Measurements from ENCODE around the gene HNF1A.
"Not testable (repeated sequence)": the region's sequence is repeated elsewhere in the genome, so short reads cannot be mapped to it uniquely, and the experiment has no call there.

The HNF1A gene

DNA sequence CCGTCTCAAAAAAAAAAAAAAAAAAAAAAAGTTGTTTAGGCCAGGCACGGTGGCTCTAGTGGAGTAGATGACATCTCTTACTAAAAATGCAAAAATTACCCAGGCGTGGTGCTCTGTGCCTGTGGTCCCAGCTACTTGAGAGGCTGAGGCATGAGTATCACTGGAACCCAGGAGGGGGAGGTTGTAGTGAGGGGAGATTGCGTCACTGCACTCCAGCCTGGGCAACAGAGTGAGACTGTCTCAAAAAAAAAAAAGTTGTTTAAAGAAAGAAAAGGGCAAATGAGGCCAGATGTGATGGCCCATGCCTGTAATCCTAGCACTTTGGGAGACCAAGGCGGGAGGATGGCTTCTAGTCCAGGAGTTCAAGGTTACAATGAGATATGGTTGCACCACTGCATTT is 37.5 kb upstream of the HNF1A start:
- Histone ChIP-seq H3K79me2 (ENCODE audit: control insufficient read depth, insufficient read depth, low read length, unreplicated experiment) (no peaks in the 10 kb centered on the region), H3K4me3 (ENCODE audit: low read depth, low read length) (no peak overlapping the region), H3K4me1 (ENCODE audit: control insufficient read depth, insufficient read depth, low read length, unreplicated experiment) (no peaks in the 10 kb centered on the region), H3K27ac (ENCODE audit: low read depth, low read length) (no peak overlapping the region), H3K27me3 (ENCODE audit: insufficient read depth, low read length) (peaks cover 34% of the 10 kb centered on the region), H3K36me3 (ENCODE audit: insufficient read depth, low read length) (no peaks in the 10 kb centered on the region), H2AFZ (ENCODE audit: low read length, unreplicated experiment) (no peak overlapping the region)

DNA sequence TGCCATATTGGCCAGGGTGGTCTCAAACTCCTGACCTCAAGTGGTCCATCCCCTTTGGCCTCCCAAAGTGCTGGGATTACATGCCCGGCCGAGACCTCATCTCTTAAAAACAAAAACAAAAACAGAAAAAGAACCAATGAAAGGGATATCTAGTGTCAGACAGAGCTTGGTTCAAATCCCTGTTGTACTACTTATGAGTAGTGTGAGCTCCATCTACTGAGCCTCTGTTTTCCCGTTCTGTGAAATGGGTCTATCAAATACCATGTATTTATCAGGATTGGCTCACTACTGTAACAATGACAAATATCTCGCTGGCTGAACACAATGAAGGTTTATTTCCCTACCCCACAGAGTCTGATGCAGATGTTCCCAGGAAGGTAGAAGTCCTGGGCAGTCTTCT is 36.9 kb upstream of the HNF1A start:
- Histone ChIP-seq H3K4me3 (ENCODE audit: low read depth, low read length) (no peak overlapping the region), H2AFZ (ENCODE audit: low read length, unreplicated experiment) (no peak overlapping the region), H3K4me1 (ENCODE audit: control insufficient read depth, insufficient read depth, low read length, unreplicated experiment) (no peaks in the 10 kb centered on the region), H3K27me3 (ENCODE audit: insufficient read depth, low read length) (peaks cover 34% of the 10 kb centered on the region), H3K27ac (ENCODE audit: low read depth, low read length) (no peak overlapping the region), H3K36me3 (ENCODE audit: insufficient read depth, low read length) (no peaks in the 10 kb centered on the region), H3K79me2 (ENCODE audit: control insufficient read depth, insufficient read depth, low read length, unreplicated experiment) (no peaks in the 10 kb centered on the region)

DNA sequence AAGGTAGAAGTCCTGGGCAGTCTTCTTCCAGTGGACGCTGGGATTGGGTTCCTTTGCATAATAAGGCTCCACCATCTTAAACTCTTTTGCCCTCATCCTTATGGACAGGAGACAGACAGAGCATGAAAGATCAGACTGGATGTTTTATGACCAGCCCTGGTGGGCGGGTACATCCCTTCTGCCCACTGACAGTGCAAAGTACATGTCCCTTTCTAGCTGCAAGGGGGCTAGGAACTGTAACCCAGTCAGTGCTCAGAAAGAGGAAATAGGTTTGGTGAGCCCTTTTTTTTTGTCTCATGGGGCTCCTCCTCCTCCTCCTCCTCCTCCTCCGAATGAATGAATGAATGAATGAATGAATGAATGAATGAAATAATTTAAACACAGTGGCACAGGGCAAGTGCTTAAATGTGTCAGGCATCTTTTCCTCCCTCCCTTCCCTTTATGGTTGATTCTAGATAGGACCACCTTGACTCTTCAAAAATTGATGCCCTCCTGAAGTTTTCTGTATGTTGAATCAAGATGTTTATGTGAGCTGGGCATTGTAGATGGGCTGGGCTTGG is 36.4 kb upstream of the HNF1A start:
- H3K36me3 ChIP-seq (ENCODE audit: insufficient read depth, low read length): no peaks in the 10 kb centered on the region
- H3K27me3 ChIP-seq (ENCODE audit: insufficient read depth, low read length): peaks cover 33% of the 10 kb centered on the region
- no peaks in the 10 kb centered on the region for H3K4me1 ChIP-seq (ENCODE audit: control insufficient read depth, insufficient read depth, low read length, unreplicated experiment)
- no peak overlapping the region for H2AFZ ChIP-seq (ENCODE audit: low read length, unreplicated experiment)
- H3K4me3 ChIP-seq (ENCODE audit: low read depth, low read length): no peak overlapping the region
- H3K79me2 ChIP-seq (ENCODE audit: control insufficient read depth, insufficient read depth, low read length, unreplicated experiment): no peaks in the 10 kb centered on the region
- no peak overlapping the region for H3K27ac ChIP-seq (ENCODE audit: low read depth, low read length)

DNA sequence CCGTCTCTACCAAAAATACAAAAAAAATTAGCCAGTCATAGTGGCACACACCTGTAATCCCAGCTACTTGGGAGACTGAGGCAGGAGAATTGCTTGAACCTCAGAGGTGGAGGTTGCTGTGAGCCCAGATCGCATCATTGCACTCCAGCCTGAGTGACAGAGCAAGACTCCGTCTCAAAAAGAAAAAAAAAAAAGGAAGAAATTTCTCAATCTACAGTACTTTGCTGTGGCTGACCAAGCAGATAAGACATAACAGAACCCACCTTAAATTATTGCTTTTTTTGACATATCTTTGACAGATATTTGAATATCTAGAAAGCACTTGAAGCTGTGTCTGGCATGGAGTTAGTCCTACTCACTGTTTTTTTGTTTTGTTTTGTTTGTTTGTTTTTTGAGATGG is 34.9 kb upstream of the HNF1A start:
- H2AFZ ChIP-seq (ENCODE audit: low read length, unreplicated experiment): no peak overlapping the region
- H3K27ac ChIP-seq (ENCODE audit: low read depth, low read length): no peak overlapping the region
- no peaks in the 10 kb centered on the region for H3K36me3 ChIP-seq (ENCODE audit: insufficient read depth, low read length)
- H3K27me3 ChIP-seq (ENCODE audit: insufficient read depth, low read length): peaks cover 20% of the 10 kb centered on the region
- no peaks in the 10 kb centered on the region for H3K4me1 ChIP-seq (ENCODE audit: control insufficient read depth, insufficient read depth, low read length, unreplicated experiment)
- no peak overlapping the region for H3K4me3 ChIP-seq (ENCODE audit: low read depth, low read length)
- H3K79me2 ChIP-seq (ENCODE audit: control insufficient read depth, insufficient read depth, low read length, unreplicated experiment): no peaks in the 10 kb centered on the region

DNA sequence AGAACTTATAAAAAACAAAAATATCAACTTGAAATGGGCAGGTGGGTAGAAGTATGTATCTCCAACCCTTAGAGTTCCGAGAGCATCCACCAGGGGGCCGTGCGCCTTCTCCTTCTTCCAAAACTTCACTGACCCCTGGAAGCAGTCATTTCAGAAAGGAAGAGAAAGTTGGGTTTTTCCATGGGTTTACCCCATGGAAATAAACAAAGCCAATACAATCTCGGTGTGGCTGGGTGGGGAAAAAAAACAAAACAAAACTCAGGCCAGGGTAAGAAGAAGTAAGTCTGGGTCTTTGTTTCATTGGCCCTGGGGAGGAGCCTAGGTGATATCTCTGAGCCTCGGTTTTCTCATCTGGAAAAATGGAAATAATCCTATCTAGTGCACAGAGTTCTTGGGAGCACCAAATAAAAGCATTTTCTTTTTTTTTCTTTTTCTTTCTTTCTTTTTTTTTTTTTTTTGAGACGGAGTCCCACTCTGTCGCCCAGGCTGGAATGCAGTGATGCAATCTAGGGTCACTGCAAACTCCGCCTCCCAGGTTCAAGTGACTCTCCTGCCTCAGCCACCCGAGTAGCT is 33.6 kb upstream of the HNF1A start:
- H2AFZ ChIP-seq (ENCODE audit: low read length, unreplicated experiment): no peak overlapping the region
- peaks cover 8% of the 10 kb centered on the region; the same call in 1 of the 2 replicates for H3K27me3 ChIP-seq (ENCODE audit: insufficient read depth, low read length)
- no peaks in the 10 kb centered on the region for H3K79me2 ChIP-seq (ENCODE audit: control insufficient read depth, insufficient read depth, low read length, unreplicated experiment)
- no peaks in the 10 kb centered on the region for H3K36me3 ChIP-seq (ENCODE audit: insufficient read depth, low read length)
- no peak overlapping the region for H3K27ac ChIP-seq (ENCODE audit: low read depth, low read length)
- H3K4me3 ChIP-seq (ENCODE audit: low read depth, low read length): no peak overlapping the region
- H3K4me1 ChIP-seq (ENCODE audit: control insufficient read depth, insufficient read depth, low read length, unreplicated experiment): no peaks in the 10 kb centered on the region

DNA sequence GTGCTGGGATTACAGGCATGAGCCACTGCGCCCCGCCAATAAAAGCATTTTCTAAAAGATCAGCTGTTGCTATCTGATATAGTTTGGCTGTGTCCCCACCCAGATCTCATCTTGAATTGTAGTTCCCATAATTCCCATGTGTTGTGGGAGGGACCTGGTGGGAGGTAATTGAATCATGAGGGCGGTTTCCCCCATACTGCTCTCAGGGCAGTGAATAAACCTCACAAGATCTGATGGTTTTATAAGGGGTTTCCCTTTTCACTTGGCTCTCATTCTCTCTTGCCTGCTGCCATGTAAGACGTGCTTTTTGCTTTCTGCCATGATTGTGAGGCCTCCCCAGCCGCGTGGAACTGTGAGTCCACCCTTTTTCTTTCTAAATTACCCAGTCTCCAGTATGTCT is 32.8 kb upstream of the HNF1A start:
- not testable (repeated sequence) for H3K79me2 ChIP-seq (ENCODE audit: control insufficient read depth, insufficient read depth, low read length, unreplicated experiment); H3K27ac ChIP-seq (ENCODE audit: low read depth, low read length); H3K27me3 ChIP-seq (ENCODE audit: insufficient read depth, low read length); H3K36me3 ChIP-seq (ENCODE audit: insufficient read depth, low read length); H3K4me1 ChIP-seq (ENCODE audit: control insufficient read depth, insufficient read depth, low read length, unreplicated experiment); H2AFZ ChIP-seq (ENCODE audit: low read length, unreplicated experiment); H3K4me3 ChIP-seq (ENCODE audit: low read depth, low read length)

DNA sequence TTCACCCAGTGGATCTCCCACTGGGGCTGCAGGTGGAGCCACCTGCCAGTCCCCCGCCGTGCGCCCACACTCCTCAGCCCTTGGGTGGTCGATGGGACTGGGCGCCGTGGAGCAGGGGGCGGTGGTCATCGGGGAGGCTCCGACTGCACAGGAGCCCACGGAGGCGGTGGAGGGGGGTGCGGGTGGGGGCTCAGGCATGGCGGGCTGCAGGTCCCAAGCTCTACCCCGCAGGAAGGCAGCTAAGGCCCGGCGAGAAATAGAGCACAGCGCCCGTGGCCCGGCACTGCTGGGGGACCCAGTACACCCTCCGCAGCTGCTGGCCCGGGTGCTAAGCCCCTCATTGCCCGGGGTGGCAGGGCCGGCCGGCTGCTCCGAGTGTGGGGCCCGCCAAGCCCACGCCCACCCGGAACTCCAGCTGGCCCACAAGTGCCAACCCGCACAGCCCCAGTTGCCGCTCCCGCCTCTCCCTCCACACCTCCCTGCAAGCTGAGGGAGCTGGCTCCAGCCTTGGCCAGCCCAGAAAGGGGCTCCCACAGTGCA is 28.0 kb upstream of the HNF1A start:
- not testable (repeated sequence) for H2AFZ ChIP-seq (ENCODE audit: low read length, unreplicated experiment); H3K27me3 ChIP-seq (ENCODE audit: insufficient read depth, low read length); H3K4me1 ChIP-seq (ENCODE audit: control insufficient read depth, insufficient read depth, low read length, unreplicated experiment); H3K27ac ChIP-seq (ENCODE audit: low read depth, low read length); H3K79me2 ChIP-seq (ENCODE audit: control insufficient read depth, insufficient read depth, low read length, unreplicated experiment); H3K36me3 ChIP-seq (ENCODE audit: insufficient read depth, low read length); H3K4me3 ChIP-seq (ENCODE audit: low read depth, low read length)

DNA sequence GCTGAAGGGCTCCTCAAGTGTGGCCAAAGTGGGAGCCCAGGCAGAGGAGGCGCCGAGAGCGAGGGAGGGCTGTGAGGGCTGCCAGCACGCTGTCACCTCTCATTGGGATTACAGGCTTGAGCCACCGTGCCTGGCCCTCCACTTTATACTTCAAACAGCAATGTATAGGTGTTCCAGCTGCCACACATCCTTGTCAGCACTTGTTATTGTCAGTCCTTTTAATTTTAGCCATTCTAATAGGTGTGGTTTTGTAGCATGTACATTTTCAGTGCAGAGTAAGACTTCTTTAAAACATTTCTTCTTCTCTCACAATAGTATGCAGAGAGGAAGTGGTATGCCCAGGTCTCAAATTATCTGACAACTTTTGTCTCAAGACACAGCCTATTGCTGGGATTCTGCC is 27.5 kb upstream of the HNF1A start:
- no peaks in the 10 kb centered on the region for H3K4me1 ChIP-seq (ENCODE audit: control insufficient read depth, insufficient read depth, low read length, unreplicated experiment)
- no peak overlapping the region for H2AFZ ChIP-seq (ENCODE audit: low read length, unreplicated experiment)

DNA sequence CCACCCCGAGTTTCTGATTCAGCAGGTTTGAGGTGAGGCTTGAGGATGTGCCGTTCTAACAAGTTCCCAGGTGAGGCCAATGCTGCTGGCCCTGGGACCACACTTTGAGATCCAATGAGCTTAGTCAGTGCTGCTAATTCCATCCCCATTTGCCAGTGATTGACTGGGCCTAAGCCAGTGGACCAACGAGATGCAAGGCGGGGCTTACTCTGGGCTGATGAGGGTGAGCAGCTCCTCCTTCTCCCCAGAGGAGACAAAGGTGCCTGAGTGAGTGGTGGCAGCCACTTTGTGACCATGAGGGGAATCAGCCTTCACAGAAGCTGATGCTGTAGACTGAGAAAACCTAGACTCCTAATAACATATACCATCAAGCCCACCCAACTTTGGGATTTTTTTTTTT is 23.1 kb upstream of the HNF1A start:
- no peak overlapping the region for H3K27ac ChIP-seq (ENCODE audit: low read depth, low read length)
- no peaks in the 10 kb centered on the region for H3K79me2 ChIP-seq (ENCODE audit: control insufficient read depth, insufficient read depth, low read length, unreplicated experiment)
- H3K27me3 ChIP-seq (ENCODE audit: insufficient read depth, low read length): peaks cover 9% of the 10 kb centered on the region; the same call in 1 of the 2 replicates
- no peak overlapping the region for H2AFZ ChIP-seq (ENCODE audit: low read length, unreplicated experiment)
- no peaks in the 10 kb centered on the region for H3K4me1 ChIP-seq (ENCODE audit: control insufficient read depth, insufficient read depth, low read length, unreplicated experiment)
- H3K4me3 ChIP-seq (ENCODE audit: low read depth, low read length): no peak overlapping the region
- no peaks in the 10 kb centered on the region for H3K36me3 ChIP-seq (ENCODE audit: insufficient read depth, low read length)

More for the DNA sequence above, 27.5 kb upstream of the HNF1A start:
- Histone ChIP-seq H3K4me3 (ENCODE audit: low read depth, low read length) (no peak overlapping the region), H3K27ac (ENCODE audit: low read depth, low read length) (no peak overlapping the region), H3K79me2 (ENCODE audit: control insufficient read depth, insufficient read depth, low read length, unreplicated experiment) (no peaks in the 10 kb centered on the region), H3K36me3 (ENCODE audit: insufficient read depth, low read length) (no peaks in the 10 kb centered on the region), H3K27me3 (ENCODE audit: insufficient read depth, low read length) (no peaks in the 10 kb centered on the region)

DNA sequence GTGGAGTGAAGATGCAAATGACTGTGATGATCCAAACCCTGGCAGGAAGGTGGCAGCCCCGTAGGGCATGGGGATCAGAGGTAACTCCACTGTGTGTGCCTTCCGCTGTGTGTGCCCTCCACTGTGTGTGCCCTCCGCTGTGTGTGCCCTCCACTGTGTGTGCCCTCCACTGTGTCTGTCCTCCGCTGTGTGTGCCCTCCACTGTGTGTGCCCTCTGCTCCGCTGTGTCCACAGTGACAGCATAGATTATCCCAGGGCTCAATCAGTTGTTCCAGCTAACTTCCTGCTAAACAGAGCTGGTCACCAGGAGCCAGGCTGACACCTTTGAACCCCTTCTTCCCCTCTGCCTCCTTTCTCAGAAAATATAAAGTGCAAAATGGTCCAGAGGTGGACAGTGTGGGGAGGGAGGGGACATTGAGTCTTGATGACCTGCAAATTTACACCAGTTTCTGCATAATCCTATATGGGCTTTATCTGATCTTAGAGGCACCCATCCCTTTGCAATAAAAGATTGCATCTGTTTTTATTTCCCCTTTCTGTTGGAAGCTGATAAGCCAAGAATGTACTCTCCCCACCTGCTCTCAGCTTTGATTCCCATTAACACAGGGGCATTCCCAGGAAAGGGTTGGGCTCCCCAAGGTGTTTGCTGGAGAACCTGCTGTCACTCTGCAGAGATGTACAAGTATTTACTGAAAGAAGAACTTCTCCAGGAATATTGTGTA is 21.6 kb upstream of the HNF1A start:
- H3K79me2 ChIP-seq (ENCODE audit: control insufficient read depth, insufficient read depth, low read length, unreplicated experiment): no peaks in the 10 kb centered on the region

More for the DNA sequence above, 21.6 kb upstream of the HNF1A start:
- H3K27ac ChIP-seq (ENCODE audit: low read depth, low read length): no peak overlapping the region
- H3K27me3 ChIP-seq (ENCODE audit: insufficient read depth, low read length): peaks cover 9% of the 10 kb centered on the region; the same call in 1 of the 2 replicates
- no peaks in the 10 kb centered on the region for H3K36me3 ChIP-seq (ENCODE audit: insufficient read depth, low read length)
- no peaks in the 10 kb centered on the region for H3K4me1 ChIP-seq (ENCODE audit: control insufficient read depth, insufficient read depth, low read length, unreplicated experiment)
- H2AFZ ChIP-seq (ENCODE audit: low read length, unreplicated experiment): no peak overlapping the region
- no peak overlapping the region for H3K4me3 ChIP-seq (ENCODE audit: low read depth, low read length)
